Measurements from ENCODE around the gene CDC45.
"Not testable (repeated sequence)": the region's sequence is repeated elsewhere in the genome, so short reads cannot be mapped to it uniquely, and the experiment has no call there.

CDC45 gene

DNA sequence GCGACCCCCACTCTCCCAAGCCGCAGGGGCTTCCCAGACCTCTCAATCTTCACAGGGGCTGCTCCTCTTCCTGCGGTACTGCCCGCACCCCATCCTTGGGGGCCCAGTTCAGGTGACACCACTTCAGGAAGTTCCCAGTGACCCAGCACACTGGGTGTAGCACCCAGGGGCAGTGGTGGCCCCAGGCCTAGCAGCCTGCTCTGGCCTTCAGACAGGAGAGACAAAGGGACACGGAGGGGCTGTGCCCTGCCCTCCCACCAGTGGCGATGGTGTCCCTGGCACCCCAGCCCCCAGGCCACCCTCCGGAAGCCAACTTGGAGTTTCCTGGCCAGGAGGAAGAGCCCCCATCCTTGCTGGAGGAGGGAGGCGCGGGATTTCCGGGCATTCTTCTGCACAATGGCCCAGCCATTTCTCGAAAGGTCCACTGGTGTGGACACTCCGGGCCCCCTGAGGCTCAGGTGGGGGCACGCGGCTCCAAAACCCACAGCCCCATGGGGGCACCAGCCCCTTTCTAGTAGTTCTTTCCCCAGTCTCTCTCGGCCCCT lies 45.5 kb downstream of the CDC45 start:
- no peaks in the 10 kb centered on the region for H3K9me3 Mint-ChIP-seq
- H3K27ac Mint-ChIP-seq: peak overlapping the region; percentile 45
- ATAC-seq (ENCODE audit: low read depth) (no peak), DNase-seq (ENCODE audit: low spot score in 2 of 2) (no peak)
- H3K27me3 Mint-ChIP-seq: peaks cover 23% of the 10 kb centered on the region
- H3K4me1 Mint-ChIP-seq: peaks cover 6% of the 10 kb centered on the region
- H3K4me3 Mint-ChIP-seq: peak overlapping the region; percentile 60
- H3K36me3 Mint-ChIP-seq: no peaks in the 10 kb centered on the region

DNA sequence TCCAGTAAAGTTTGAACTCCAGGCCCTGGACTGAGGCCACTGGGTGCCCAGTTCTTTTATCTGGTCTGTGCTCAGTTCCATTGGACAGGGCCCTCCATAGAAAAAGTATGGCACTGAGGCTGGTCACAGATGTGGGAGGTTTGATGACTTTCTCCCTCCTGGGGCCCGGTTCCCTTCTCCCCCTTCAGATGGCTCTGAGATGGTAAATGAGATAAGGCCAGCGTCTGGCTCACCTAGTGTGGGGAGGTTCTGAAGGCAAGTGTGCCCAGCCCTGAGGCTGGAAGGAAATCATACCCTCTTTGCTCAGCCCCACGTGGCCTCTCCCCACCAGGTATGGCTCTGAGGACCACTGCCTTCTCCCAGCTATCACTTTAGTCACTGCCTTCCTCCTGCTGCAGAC lies 45.9 kb downstream of the CDC45 start:
- Mint-ChIP-seq H3K27me3 (peaks cover 23% of the 10 kb centered on the region), H3K9me3 (no peaks in the 10 kb centered on the region), H3K4me1 (peaks cover 6% of the 10 kb centered on the region), H3K4me3 (no peak overlapping the region), H3K27ac (no peak overlapping the region), H3K36me3 (no peaks in the 10 kb centered on the region)
- no peak for ATAC-seq (ENCODE audit: low read depth)
- no peak for DNase-seq (ENCODE audit: low spot score in 2 of 2)

DNA sequence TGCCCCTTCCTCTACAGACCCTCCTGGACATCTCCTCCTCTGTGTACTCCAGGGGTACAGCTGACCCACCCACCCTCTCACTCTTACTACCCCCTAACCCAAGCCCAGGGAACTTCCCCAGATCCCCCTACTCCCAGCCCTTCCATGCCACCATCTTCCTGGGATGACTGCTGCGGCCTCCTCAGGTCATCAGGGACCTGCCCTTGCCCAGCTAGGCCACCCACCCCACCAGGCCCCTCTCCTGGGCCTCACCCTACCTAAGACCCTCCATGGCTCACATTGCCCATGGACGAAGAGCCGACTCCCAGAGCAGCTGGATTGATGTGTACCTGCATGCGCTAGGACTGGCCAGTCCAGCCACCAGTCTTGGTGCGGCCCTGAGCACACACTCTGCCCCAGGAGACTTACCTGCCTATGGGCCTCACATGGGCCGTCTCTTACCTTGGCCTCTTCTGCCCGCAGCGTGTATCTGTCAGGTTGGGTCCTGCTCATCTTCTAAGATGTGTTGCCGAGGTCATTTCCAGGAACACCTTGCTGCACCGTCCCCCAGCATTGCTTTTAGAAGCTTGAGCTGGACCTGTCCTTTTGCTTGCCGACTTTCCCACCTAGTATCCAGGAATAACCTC lies 46.5 kb downstream of the CDC45 start:
- Mint-ChIP-seq H3K27ac (no peak overlapping the region), H3K9me3 (no peaks in the 10 kb centered on the region), H3K4me3 (no peak overlapping the region), H3K36me3 (no peaks in the 10 kb centered on the region), H3K27me3 (peaks cover 23% of the 10 kb centered on the region), H3K4me1 (peaks cover 6% of the 10 kb centered on the region)
- ATAC-seq (ENCODE audit: low read depth): no peak
- DNase-seq (ENCODE audit: low spot score in 2 of 2): no peak

DNA sequence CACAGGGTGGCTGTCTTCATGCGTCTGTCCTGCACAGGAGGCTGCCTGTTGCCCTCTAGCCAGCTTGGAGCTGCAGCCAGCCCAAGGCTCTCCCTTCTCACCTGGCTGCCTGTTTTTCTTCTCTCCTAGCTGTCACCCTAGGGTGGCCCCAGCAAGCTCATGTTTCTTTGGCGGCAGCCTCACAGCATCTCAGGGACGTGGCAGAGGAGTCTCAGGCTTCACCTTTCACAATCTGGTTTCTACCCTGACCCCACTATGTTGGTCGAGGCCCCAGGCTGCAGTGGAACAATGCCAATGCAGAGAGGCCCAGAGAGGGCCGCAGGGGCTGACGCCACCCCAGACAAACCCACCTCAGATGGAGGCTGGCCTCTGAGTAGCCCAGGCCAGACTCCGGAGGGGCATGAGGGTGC lies 47.0 kb downstream of the CDC45 start:
- no peaks in the 10 kb centered on the region for H3K36me3 Mint-ChIP-seq
- no peak overlapping the region for H3K4me3 Mint-ChIP-seq
- no peaks in the 10 kb centered on the region for H3K9me3 Mint-ChIP-seq
- DNase-seq (ENCODE audit: low spot score in 2 of 2): no peak
- no peak for ATAC-seq (ENCODE audit: low read depth)
- H3K27ac Mint-ChIP-seq: no peak overlapping the region
- peaks cover 23% of the 10 kb centered on the region for H3K27me3 Mint-ChIP-seq
- H3K4me1 Mint-ChIP-seq: peaks cover 6% of the 10 kb centered on the region

DNA sequence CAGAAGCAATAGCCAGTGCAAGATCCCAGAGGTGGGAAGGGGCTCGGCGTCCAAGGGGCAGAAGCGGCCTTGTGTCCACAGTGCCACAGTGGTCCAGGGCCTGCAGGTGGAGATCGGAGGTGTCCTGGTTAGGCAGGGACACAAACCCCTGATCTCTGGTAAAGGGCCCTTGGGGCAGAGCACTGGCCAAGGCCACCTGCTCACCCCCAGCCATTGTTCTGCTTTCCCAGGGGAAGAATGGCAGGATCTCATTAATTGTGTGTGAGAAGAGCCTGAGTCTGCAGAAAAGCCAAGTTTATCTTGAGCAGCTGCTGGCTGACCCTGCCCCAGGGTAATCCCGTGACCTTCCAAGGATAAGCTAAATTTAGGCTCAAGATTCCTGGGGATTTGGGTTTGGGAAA lies 47.6 kb downstream of the CDC45 start:
- no peak for DNase-seq (ENCODE audit: low spot score in 2 of 2)
- ATAC-seq (ENCODE audit: low read depth): no peak
- H3K4me3 Mint-ChIP-seq: no peak overlapping the region
- peaks cover 23% of the 10 kb centered on the region for H3K27me3 Mint-ChIP-seq
- no peak overlapping the region for H3K27ac Mint-ChIP-seq
- peaks cover 6% of the 10 kb centered on the region for H3K4me1 Mint-ChIP-seq
- H3K9me3 Mint-ChIP-seq: no peaks in the 10 kb centered on the region
- H3K36me3 Mint-ChIP-seq: no peaks in the 10 kb centered on the region

DNA sequence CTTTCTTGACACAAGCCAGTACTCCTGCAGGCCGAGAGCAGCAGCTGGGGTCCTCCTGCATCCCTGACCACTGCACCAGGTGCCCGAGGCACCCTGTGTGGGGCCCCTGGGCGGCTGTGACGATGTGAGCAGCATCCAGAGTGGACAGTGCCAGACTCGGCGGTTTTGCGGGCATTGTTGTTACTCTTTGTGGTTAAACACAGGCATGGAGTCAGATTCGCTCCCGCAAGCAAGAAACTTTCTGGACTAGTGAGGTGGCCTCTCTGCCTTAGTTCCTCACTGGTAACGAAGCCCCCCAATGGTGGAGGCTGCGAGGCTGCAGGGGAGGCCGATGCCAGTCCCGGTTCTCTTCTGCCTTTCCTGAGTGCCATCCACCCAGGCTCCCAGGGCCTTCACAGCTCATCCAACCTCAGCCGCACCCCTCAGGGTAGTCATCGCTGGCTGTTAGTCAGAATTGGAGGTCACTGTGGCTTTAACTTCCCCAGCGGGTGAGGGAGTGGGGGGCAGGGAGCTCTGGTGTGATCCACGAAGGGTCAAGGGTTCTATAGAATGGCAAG lies 48.2 kb downstream of the CDC45 start:
- Mint-ChIP-seq H3K9me3 (no peaks in the 10 kb centered on the region), H3K27me3 (peaks cover 22% of the 10 kb centered on the region), H3K36me3 (no peaks in the 10 kb centered on the region), H3K27ac (no peak overlapping the region), H3K4me1 (peaks cover 6% of the 10 kb centered on the region), H3K4me3 (no peak overlapping the region)
- no peak for DNase-seq (ENCODE audit: low spot score in 2 of 2)
- ATAC-seq (ENCODE audit: low read depth): no peak

DNA sequence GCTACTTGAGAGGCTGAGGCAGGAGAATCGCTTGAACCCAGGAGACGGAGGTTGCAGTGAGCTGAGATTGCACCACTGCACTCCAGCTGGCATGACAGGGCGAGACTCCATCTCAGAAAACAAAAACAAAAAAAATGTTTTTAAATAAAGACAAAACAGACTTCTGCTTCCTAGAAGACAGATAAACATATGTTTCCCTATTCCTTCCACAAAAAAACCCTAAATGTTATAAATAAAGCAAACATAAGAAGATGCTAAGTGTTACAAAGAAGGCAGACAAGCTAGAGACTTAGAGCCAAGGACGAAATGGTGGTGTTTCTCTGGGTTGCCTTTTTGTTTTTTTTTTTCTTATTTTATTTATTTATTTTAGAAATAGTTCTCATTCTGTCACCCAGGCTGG lies 50.1 kb downstream of the CDC45 start:
- no peak overlapping the region for H3K4me3 Mint-ChIP-seq
- DNase-seq (ENCODE audit: low spot score in 2 of 2) (no peak), ATAC-seq (ENCODE audit: low read depth) (no peak)
- H3K36me3 Mint-ChIP-seq: no peaks in the 10 kb centered on the region
- no peaks in the 10 kb centered on the region for H3K9me3 Mint-ChIP-seq
- no peak overlapping the region for H3K27ac Mint-ChIP-seq
- peaks cover 3% of the 10 kb centered on the region for H3K4me1 Mint-ChIP-seq
- H3K27me3 Mint-ChIP-seq: peaks cover 20% of the 10 kb centered on the region

DNA sequence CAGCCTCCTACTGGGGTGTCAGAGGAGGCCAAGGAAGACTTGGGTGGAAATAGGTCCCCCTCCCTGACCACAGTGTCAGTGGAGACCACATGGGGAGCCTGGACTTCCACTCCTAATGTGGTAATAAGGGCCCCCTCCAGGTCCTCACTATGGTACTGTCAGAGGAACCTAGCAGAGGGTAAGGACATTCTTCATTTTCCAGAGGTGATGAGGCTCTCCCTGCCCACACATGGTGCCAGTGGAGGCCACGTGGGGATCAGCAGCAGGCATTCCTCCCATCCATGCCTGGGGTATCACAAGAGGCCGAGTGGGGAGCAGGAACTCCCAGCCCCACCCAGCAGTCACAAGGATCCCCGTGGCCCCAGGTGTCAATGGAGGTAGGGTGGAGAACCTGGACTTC lies 51.0 kb downstream of the CDC45 start:
- Mint-ChIP-seq H3K9me3 (no peaks in the 10 kb centered on the region), H3K27ac (no peak overlapping the region), H3K36me3 (no peaks in the 10 kb centered on the region), H3K4me3 (no peak overlapping the region), H3K4me1 (peaks cover 3% of the 10 kb centered on the region), H3K27me3 (peaks cover 17% of the 10 kb centered on the region)
- ATAC-seq (ENCODE audit: low read depth): no peak
- DNase-seq (ENCODE audit: low spot score in 2 of 2): no peak

DNA sequence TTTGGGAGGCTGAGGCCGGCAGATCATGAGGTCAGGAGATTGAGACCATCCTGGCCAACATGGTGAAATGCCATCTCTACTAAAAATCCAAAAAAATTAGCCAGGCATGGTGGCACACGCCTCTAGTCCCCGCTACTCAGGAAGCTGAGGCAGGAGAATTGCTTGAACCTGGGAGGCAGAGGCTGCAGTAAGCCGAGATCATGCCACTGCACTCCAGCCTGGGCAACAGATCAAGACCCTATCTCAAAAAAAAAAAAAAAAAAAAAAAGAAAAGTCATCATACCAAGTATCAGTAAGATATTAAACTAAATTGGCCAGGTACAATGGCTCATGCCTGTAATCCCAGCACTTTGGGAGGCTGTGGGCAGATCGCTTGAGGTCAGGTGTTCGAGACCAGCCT lies 51.6 kb downstream of the CDC45 start:
- not testable (repeated sequence) for H3K4me3 Mint-ChIP-seq; DNase-seq (ENCODE audit: low spot score in 2 of 2); H3K9me3 Mint-ChIP-seq; H3K36me3 Mint-ChIP-seq; H3K4me1 Mint-ChIP-seq; ATAC-seq (ENCODE audit: low read depth); H3K27ac Mint-ChIP-seq
- H3K27me3 Mint-ChIP-seq: peaks cover 12% of the 10 kb centered on the region

DNA sequence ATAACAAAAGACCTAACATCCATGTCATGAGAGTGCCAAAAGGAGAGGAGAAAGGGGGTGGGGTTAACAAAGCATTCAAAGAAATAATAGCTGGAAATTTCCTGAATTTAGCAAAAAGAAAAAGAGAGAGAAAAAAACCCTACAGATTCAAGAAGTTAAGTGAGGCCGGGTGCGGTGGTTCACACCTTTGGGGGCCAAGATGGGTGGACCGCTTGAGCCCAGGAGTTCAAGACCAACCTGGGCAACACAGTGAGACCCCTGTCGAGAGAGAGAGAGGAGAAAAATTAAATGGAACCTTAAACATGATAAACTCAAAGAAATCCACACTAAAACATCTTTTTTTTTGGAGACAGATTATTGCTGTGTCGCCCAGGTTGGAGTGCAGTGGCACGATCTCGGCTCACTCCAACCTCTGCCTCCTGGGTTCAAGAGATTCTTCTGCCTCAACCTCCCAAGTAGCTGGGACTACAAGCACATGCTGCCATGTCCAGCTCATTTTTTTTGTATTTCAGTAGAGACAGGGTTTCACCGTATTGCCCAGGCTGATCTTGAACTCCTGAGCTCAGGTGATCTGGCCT lies 53.4 kb downstream of the CDC45 start:
- no peak overlapping the region for H3K4me3 Mint-ChIP-seq
- no peaks in the 10 kb centered on the region for H3K9me3 Mint-ChIP-seq
- no peaks in the 10 kb centered on the region for H3K36me3 Mint-ChIP-seq
- DNase-seq (ENCODE audit: low spot score in 2 of 2): no peak
- peaks cover 3% of the 10 kb centered on the region for H3K4me1 Mint-ChIP-seq
- no peak for ATAC-seq (ENCODE audit: low read depth)
- peaks cover 7% of the 10 kb centered on the region for H3K27me3 Mint-ChIP-seq
- H3K27ac Mint-ChIP-seq: no peak overlapping the region

DNA sequence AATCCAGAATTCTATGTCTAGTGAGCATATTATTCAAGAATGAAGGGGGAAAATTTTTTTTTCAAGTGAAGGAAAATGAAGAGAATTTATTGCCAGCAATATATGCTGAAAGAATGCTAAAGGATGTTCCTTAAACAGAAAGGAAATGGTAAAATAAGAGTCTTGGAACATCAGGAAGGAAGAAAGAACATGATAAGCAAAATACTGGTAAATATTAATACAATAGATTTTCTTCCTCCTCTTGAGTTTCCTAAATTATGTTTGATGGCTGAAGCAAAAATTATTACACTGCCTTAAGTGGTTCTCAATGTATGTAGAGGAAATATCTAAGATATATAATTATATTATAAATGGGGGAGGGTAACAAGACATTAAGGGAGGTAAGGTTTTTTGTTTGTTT lies 54.1 kb downstream of the CDC45 start:
- ATAC-seq (ENCODE audit: low read depth) (no peak), DNase-seq (ENCODE audit: low spot score in 2 of 2) (no peak)
- Mint-ChIP-seq H3K4me3 (no peak overlapping the region), H3K36me3 (no peaks in the 10 kb centered on the region), H3K27ac (no peak overlapping the region), H3K4me1 (peaks cover 3% of the 10 kb centered on the region), H3K9me3 (no peaks in the 10 kb centered on the region), H3K27me3 (peaks cover 10% of the 10 kb centered on the region)

DNA sequence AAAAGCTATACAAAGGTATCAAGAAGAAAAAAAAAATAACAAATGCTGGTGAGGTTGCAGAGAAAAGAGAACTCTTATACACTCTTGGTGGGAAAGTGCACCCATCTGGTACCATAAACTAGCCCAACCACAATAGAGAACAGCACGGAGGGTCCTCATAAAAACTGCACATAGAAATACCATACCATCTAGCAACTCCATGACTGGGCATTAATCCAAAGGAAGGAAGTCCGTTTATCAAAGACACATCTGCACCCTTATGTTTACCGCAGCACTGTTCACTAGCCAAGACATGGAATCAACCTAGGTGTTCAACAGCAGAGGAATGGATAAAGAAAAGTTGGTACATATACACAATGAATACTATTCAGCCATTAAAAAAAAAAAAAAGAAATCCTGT lies 55.3 kb downstream of the CDC45 start:
- Mint-ChIP-seq H3K9me3 (no peaks in the 10 kb centered on the region), H3K27me3 (peaks cover 10% of the 10 kb centered on the region), H3K4me1 (peaks cover 3% of the 10 kb centered on the region), H3K27ac (no peak overlapping the region), H3K4me3 (no peak overlapping the region), H3K36me3 (no peaks in the 10 kb centered on the region)
- no peak for ATAC-seq (ENCODE audit: low read depth)
- DNase-seq (ENCODE audit: low spot score in 2 of 2): no peak

DNA sequence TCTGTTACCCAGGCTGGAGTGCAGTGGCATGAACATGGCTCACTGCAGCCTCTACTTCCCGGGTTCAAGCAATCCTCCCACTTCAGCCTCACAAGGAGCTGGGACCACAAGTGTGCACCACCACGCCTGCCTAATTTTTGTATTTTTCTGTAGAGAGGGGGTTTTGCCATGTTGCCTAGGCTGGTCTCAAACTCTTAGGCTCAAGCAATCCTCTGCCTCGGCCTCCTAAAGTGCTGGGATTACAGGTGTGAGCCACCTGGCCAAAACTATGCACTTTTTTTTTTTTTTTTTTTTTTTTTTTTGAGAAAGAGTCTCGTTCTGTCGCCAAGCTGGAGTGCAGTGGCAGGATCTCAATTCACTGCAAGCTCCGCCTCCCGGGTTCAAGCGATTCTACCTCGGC lies 56.8 kb downstream of the CDC45 start:
- Mint-ChIP-seq H3K4me3 (no peak overlapping the region), H3K27me3 (peaks cover 12% of the 10 kb centered on the region), H3K27ac (no peak overlapping the region), H3K9me3 (no peaks in the 10 kb centered on the region), H3K4me1 (peaks cover 3% of the 10 kb centered on the region), H3K36me3 (no peaks in the 10 kb centered on the region)
- no peak for DNase-seq (ENCODE audit: low spot score in 2 of 2)
- ATAC-seq (ENCODE audit: low read depth): no peak

DNA sequence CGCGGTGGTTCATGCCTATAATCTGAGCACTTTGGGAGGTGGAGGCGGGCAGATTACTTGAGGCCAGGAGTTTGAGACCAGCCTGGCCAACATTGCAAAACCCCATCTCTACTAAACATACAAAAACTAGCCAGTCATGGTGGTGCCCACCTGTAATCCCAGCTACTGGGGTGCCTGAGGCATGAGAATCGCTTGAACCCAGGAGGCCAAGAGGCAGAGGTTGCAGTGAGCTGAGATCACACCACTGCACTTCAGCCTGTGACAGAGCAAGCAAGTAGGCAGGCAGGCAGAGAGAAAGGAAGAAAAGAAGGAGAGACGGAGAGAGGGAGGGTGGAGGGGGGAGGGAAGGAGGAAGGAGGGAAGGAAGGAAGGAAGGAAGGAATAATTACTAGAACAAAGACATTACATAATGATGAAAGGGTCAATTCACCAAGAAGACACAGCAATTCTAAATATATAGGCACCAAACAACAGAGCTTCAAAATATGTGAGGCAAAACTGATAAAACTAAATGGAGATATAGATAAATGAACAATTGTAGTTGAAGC lies 58.3 kb downstream of the CDC45 start:
- Mint-ChIP-seq H3K36me3 (no peaks in the 10 kb centered on the region), H3K4me3 (no peak overlapping the region), H3K27ac (no peak overlapping the region), H3K9me3 (no peaks in the 10 kb centered on the region), H3K27me3 (peaks cover 11% of the 10 kb centered on the region), H3K4me1 (peaks cover 3% of the 10 kb centered on the region)
- ATAC-seq (ENCODE audit: low read depth) (no peak), DNase-seq (ENCODE audit: low spot score in 2 of 2) (no peak)
